Parathyroid adenoma (tissue), 2 donors: ENCODE results near the gene ARHGAP22.

Experiments
- H2AFZ ChIP-seq: fragments of 300-600 bp; sonication (generic); one replicate; pipeline ENCODE4 v1.7.0; 2017; ENCODE audit warnings: antibody characterized with exemption, mild to moderate bottlenecking
- H3K27ac ChIP-seq: fragments of 300-600 bp; sonication (generic); one replicate; pipeline ENCODE4 v1.7.0; 2017
- H3K27me3 ChIP-seq: fragments of 300-600 bp; sonication (generic); one replicate; pipeline ENCODE4 v1.7.0; 2017; ENCODE audit warnings: low read length; ENCODE audit not compliant: control insufficient read depth, insufficient read depth
- H3K36me3 ChIP-seq: fragments of 300-600 bp; sonication (generic); one replicate; pipeline ENCODE4 v1.7.0; 2017; ENCODE audit warnings: low read length; ENCODE audit not compliant: control insufficient read depth, insufficient read depth
- H3K4me1 ChIP-seq: fragments of 300-600 bp; sonication (generic); one replicate; pipeline ENCODE4 v1.7.0; 2017; ENCODE audit warnings: control low read depth
- H3K4me2 ChIP-seq: fragments of 300-600 bp; sonication (generic); one replicate; pipeline ENCODE4 v1.7.0; 2017; ENCODE audit warnings: low read length
- H3K4me3 ChIP-seq: fragments of 300-600 bp; sonication (generic); one replicate; pipeline ENCODE4 v1.7.0; 2017; ENCODE audit warnings: low read depth, low read length
- H3K79me2 ChIP-seq: fragments of 300-600 bp; sonication (generic); one replicate; pipeline ENCODE4 v1.7.0; 2017; ENCODE audit warnings: control low read depth
- H3K9ac ChIP-seq: fragments of 300-600 bp; sonication (generic); one replicate; pipeline ENCODE4 v1.7.0; 2017; ENCODE audit warnings: mild to moderate bottlenecking
- H3K9me3 ChIP-seq: fragments of 300-600 bp; sonication (generic); one replicate; pipeline ENCODE4 v1.7.0; 2017; ENCODE audit warnings: low read length; ENCODE audit not compliant: control insufficient read depth
- CTCF ChIP-seq: fragments of 300-600 bp; sonication (generic); IDR thresholded peaks from one replicate; pipeline ENCODE4 v1.7.0; 2017; ENCODE audit warnings: antibody characterized with exemption, mild to moderate bottlenecking
- donor health status: primary hyperparathyroidism.

Gene ARHGAP22

DNA sequence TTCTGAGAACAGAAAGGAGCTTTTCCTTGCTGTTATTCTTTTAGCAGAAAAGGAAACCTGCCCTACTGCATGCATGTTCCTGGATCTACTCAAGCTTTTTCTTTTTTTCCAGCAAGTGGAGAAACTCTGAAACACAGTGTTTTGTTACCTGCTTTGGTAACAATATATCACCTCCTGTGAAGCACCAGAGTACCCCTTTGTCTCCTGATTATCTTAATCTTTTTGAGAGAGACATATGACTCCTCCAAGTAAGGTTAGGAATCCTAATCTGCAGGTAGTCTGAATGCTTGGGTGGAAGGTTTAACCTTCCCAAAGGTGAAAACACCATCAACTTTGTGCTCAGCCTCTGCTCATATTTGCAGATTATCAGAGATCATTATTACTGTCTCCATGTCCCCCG lies 205.3 kb downstream of the ARHGAP22 start:
- Histone ChIP-seq H3K4me3 (no peak overlapping the region), H3K9ac (no peak overlapping the region), H3K27ac (peak overlapping the region; percentile 97), H3K4me1 (peaks cover 36% of the 10 kb centered on the region), H2AFZ (peak overlapping the region; percentile 54), H3K9me3 (no peaks in the 10 kb centered on the region), H3K27me3 (no peaks in the 10 kb centered on the region), H3K36me3 (no peaks in the 10 kb centered on the region), H3K79me2 (peaks cover 20% of the 10 kb centered on the region), H3K4me2 (peak overlapping the region; percentile 5)
- TF ChIP-seq CTCF = no peak

GRCh38 chr10:48399056-48399541 lies 205.8 kb downstream of the ARHGAP22 start:
- Histone ChIP-seq H3K36me3 (no peaks in the 10 kb centered on the region), H2AFZ (peak overlapping the region; percentile 54), H3K79me2 (peaks cover 18% of the 10 kb centered on the region), H3K9ac (no peak overlapping the region), H3K4me3 (no peak overlapping the region), H3K9me3 (no peaks in the 10 kb centered on the region), H3K27ac (peak overlapping the region; percentile 97), H3K4me2 (peak overlapping the region; percentile 5), H3K4me1 (peaks cover 36% of the 10 kb centered on the region), H3K27me3 (no peaks in the 10 kb centered on the region)
- no peak for TF ChIP-seq CTCF

- Histone ChIP-seq H3K27ac (peak overlapping the region; percentile 97), H2AFZ (no peak overlapping the region), H3K4me3 (no peak overlapping the region), H3K9ac (no peak overlapping the region), H3K79me2 (peaks cover 21% of the 10 kb centered on the region), H3K36me3 (no peaks in the 10 kb centered on the region), H3K27me3 (no peaks in the 10 kb centered on the region), H3K4me2 (peak overlapping the region; percentile 2), H3K4me1 (peaks cover 36% of the 10 kb centered on the region), H3K9me3 (no peaks in the 10 kb centered on the region)
- no peak for TF ChIP-seq CTCF
These were observed 206.6 kb downstream of the ARHGAP22 start for GRCh38 chr10:48398261-48398660.
